ENCODE measurements around the gene SMIM1. TPM values are rescaled to one million over a fixed set of nuclear protein-coding genes. Genes with fewer than 3 reads are reported as not detected.

SMIM1 gene
- total RNA-seq, 6 experiments from 2014 or later = 2.6 to 8.7 (median 4.6) TPM

- Histone ChIP-seq H3K4me3 (no peak overlapping the region), H3K9me3 (no peaks in the 10 kb centered on the region), H3K27ac (no peak overlapping the region), H3K4me1 (peaks cover 0 to 17% (median 0%) of the 10 kb centered on the region in 4 donors), H3K36me3 (no peaks in the 10 kb centered on the region), H3K27me3 (no peaks in the 10 kb centered on the region)
- ATAC-seq (no peak), DNase-seq (no peak)
- 53% methylated on average over 5 of the region's 5 CpGs for WGBS (ENCODE audit: insufficient coverage, low coverage, low lambda C conversion rate, missing lambda C conversion rate)
- TF ChIP-seq CTCF (IDR thresholded peaks at IDR 0.05) = no peak
- no peak for TF ChIP-seq POLR2A (IDR thresholded peaks at IDR 0.05)
- intact Hi-C loops (cut with DNase I) = no loop called here
Measured at GRCh38 chr1:3749512-3749911, 23.0 kb upstream of the SMIM1 start.

GRCh38 chr1:3750741-3751140, 21.8 kb upstream of the SMIM1 start:
- intact Hi-C loops (cut with DNase I) = no loop called here
- Histone ChIP-seq H3K27me3 (no peaks in the 10 kb centered on the region), H3K36me3 (no peaks in the 10 kb centered on the region), H3K27ac (no peak overlapping the region), H3K4me3 (no peak overlapping the region), H3K4me1 (peaks cover 0 to 14% (median 0%) of the 10 kb centered on the region in 4 donors), H3K9me3 (no peaks in the 10 kb centered on the region)
- WGBS (ENCODE audit: insufficient coverage, low coverage, low lambda C conversion rate, missing lambda C conversion rate) = 46% methylated on average over 6 of the region's 6 CpGs
- DNase-seq (no peak), ATAC-seq (no peak)
- TF ChIP-seq POLR2A (IDR thresholded peaks at IDR 0.05) (no peak), CTCF (IDR thresholded peaks at IDR 0.05) (no peak)

GRCh38 chr1:3752400-3752945, 20.1 kb upstream of the SMIM1 start, which contains the start of gene CCDC27:
Gene CCDC27 (plus strand): TSS chr1:3752450. CDS start chr1:3752482, 32 bp downstream.
- Histone ChIP-seq H3K36me3 (no peaks in the 10 kb centered on the region), H3K4me1 (peaks cover 0 to 4% (median 0%) of the 10 kb centered on the region in 4 donors), H3K27ac (no peak within 1 kb of the TSS), H3K9me3 (no peaks in the 10 kb centered on the region), H3K4me3 (no peak within 1 kb of the TSS), H3K27me3 (no peaks in the 10 kb centered on the region)
- ATAC-seq (no peak), DNase-seq (no peak)
- 90% methylated on average over 2 of the region's 17 CpGs for WGBS (ENCODE audit: insufficient coverage, low coverage, low lambda C conversion rate, missing lambda C conversion rate)
- intact Hi-C loops (cut with DNase I) = no loop called here
- no peak for TF ChIP-seq CTCF (IDR thresholded peaks at IDR 0.05)
- no peak for TF ChIP-seq POLR2A (IDR thresholded peaks at IDR 0.05)

- DNase-seq = no peak
- intact Hi-C loops (cut with DNase I) = no loop called here
- 72% methylated on average over 7 of the region's 20 CpGs for WGBS (ENCODE audit: insufficient coverage, low coverage, low lambda C conversion rate, missing lambda C conversion rate)
- TF ChIP-seq CTCF (IDR thresholded peaks at IDR 0.05) = no peak
- no peak for TF ChIP-seq POLR2A (IDR thresholded peaks at IDR 0.05)
- no peaks in the 10 kb centered on the region for H3K27me3 ChIP-seq
- H3K36me3 ChIP-seq = no peaks in the 10 kb centered on the region
- H3K4me1 ChIP-seq = no peaks in the 10 kb centered on the region
- no peak overlapping the region for H3K4me3 ChIP-seq
- no peak overlapping the region for H3K27ac ChIP-seq
- no peak for ATAC-seq
- H3K9me3 ChIP-seq = no peaks in the 10 kb centered on the region
Measured at GRCh38 chr1:3753656-3754454, 18.7 kb upstream of the SMIM1 start.

Measured in right lobe of liver (tissue), 6 donors.